SK-N-SH (cell line): ENCODE data around the gene KLHL8. TPM values are rescaled to one million over a fixed set of nuclear protein-coding genes. Genes with fewer than 3 reads are reported as not detected.

ENCODE experiments used
- polyA plus RNA-seq, 3 experiments: library from polyadenylated mRNA; depleted of rRNA; stranded (reverse); fragments of >200 nt; gene quantifications; 2 replicates each; pipeline ENCODE4 v1.2.3, GENCODE V29; 2012

KLHL8 gene
- polyA plus RNA-seq, 1 of the 3 experiments (the other 2 are of a cell fraction): 2.4 TPM

Other genes with a start within 250 kb of the KLHL8 start
- 0.05 and 0.13 TPM in 2 replicates for gene HSD17B13, start 102.3 kb upstream of the KLHL8 start, polyA plus RNA-seq (2012; rRNA removed)
- gene HSD17B11, start 170.6 kb upstream of the KLHL8 start, polyA plus RNA-seq (2012; rRNA removed): 13.2 and 17.7 TPM in 2 replicates
- 21.5 and 21.8 TPM in 2 replicates for gene NUDT9, start 202.0 kb upstream of the KLHL8 start, polyA plus RNA-seq (2012; rRNA removed)